GM19452 (cell line): Measurements from ENCODE around the gene DMXL1.

Source experiments
- ATAC-seq: cut with Tn5 transposase; IDR thresholded peaks from one replicate; pipeline ENCODE4 v1.9.1; 2021; ENCODE audit not compliant: unreplicated experiment

Gene DMXL1

GRCh38 chr5:119286511-119287488 lies 215.9 kb downstream of the DMXL1 start:
- ATAC-seq: no peak

GRCh38 chr5:119287547-119288111 lies 216.7 kb downstream of the DMXL1 start:
- ATAC-seq: peak; percentile 53

- ATAC-seq: no peak
Measured at GRCh38 chr5:119288379-119289033, 217.6 kb downstream of the DMXL1 start.

- no peak for ATAC-seq
Measured at GRCh38 chr5:119289438-119290044, 218.7 kb downstream of the DMXL1 start.

- ATAC-seq: peak; percentile 77
Measured at GRCh38 chr5:119290161-119290569, 219.3 kb downstream of the DMXL1 start.

GRCh38 chr5:119290607-119291006 lies 219.7 kb downstream of the DMXL1 start:
- no peak for ATAC-seq

GRCh38 chr5:119291056-119291455 lies 220.2 kb downstream of the DMXL1 start:
- no peak for ATAC-seq

GRCh38 chr5:119291877-119292276 lies 221.0 kb downstream of the DMXL1 start:
- ATAC-seq: no peak

- ATAC-seq: no peak
Measured at GRCh38 chr5:119292701-119293515, 222.0 kb downstream of the DMXL1 start.

GRCh38 chr5:119293516-119293829 lies 222.6 kb downstream of the DMXL1 start:
- no peak for ATAC-seq
